Liver (tissue), 3 donors: Measurements from ENCODE around the gene DMD.

Source experiments
- GABPA ChIP-seq, 2 donors: IDR thresholded peaks in 1 of 2; conservative IDR thresholded peaks in 1 of 2; 2 replicates each; pipeline ENCODE4 v1.6.1; 2016; ENCODE audit warnings: antibody characterized with exemption in 2 of 2, mild to moderate bottlenecking in 1 of 2, moderate library complexity in 1 of 2
- YY1 ChIP-seq: IDR thresholded peaks from 2 replicates; pipeline ENCODE4 v1.6.1; 2016; ENCODE audit warnings: antibody characterized with exemption, mild to moderate bottlenecking
- TF ChIP-seq, protein P1 (sequence below): fragments of 150-350 bp; IDR thresholded peaks from 2 replicates; pipeline ENCODE4 v1.5.1; 2017; ENCODE audit warnings: improper control_type of control experiment, low read depth, low read length; ENCODE audit not compliant: missing input control
- TF ChIP-seq, protein P2 (sequence below): IDR thresholded peaks from 2 replicates; pipeline ENCODE4 v1.6.1; 2016; ENCODE audit warnings: antibody characterized with exemption, mild to moderate bottlenecking
- donor health status: healthy.
- donor health status: healthy.

DNA sequence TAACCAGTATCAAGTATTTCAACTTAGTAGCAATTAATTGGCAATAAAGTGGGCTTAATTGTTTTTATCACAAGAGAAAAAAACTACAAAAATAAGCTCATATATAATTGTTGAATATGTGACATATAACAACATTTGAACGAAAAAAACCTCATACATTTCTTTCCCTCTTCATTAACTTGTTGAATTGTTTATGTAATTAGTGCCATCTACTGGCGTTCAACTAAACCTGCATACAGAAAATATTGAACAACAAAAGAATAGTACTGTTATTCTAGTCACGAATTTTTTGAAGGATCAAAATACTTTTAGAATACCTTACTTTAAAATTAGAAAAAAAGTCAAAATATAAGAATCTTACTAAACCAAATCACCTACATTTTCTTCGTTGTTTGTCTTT lies 1553.0 kb downstream of the DMD start:
- TF ChIP-seq, protein P1, sequence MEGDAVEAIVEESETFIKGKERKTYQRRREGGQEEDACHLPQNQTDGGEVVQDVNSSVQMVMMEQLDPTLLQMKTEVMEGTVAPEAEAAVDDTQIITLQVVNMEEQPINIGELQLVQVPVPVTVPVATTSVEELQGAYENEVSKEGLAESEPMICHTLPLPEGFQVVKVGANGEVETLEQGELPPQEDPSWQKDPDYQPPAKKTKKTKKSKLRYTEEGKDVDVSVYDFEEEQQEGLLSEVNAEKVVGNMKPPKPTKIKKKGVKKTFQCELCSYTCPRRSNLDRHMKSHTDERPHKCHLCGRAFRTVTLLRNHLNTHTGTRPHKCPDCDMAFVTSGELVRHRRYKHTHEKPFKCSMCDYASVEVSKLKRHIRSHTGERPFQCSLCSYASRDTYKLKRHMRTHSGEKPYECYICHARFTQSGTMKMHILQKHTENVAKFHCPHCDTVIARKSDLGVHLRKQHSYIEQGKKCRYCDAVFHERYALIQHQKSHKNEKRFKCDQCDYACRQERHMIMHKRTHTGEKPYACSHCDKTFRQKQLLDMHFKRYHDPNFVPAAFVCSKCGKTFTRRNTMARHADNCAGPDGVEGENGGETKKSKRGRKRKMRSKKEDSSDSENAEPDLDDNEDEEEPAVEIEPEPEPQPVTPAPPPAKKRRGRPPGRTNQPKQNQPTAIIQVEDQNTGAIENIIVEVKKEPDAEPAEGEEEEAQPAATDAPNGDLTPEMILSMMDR: peak; percentile 44
- TF ChIP-seq, protein P2, sequence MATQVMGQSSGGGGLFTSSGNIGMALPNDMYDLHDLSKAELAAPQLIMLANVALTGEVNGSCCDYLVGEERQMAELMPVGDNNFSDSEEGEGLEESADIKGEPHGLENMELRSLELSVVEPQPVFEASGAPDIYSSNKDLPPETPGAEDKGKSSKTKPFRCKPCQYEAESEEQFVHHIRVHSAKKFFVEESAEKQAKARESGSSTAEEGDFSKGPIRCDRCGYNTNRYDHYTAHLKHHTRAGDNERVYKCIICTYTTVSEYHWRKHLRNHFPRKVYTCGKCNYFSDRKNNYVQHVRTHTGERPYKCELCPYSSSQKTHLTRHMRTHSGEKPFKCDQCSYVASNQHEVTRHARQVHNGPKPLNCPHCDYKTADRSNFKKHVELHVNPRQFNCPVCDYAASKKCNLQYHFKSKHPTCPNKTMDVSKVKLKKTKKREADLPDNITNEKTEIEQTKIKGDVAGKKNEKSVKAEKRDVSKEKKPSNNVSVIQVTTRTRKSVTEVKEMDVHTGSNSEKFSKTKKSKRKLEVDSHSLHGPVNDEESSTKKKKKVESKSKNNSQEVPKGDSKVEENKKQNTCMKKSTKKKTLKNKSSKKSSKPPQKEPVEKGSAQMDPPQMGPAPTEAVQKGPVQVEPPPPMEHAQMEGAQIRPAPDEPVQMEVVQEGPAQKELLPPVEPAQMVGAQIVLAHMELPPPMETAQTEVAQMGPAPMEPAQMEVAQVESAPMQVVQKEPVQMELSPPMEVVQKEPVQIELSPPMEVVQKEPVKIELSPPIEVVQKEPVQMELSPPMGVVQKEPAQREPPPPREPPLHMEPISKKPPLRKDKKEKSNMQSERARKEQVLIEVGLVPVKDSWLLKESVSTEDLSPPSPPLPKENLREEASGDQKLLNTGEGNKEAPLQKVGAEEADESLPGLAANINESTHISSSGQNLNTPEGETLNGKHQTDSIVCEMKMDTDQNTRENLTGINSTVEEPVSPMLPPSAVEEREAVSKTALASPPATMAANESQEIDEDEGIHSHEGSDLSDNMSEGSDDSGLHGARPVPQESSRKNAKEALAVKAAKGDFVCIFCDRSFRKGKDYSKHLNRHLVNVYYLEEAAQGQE: no peak
- TF ChIP-seq YY1: no peak
- no peak for TF ChIP-seq GABPA (IDR thresholded peaks at IDR 0.05 in 1 of 2, conservative IDR thresholded peaks at IDR 0.05 in 1 of 2)
